T follicular helper cell (primary cell): ENCODE results near the gene KIF6.
"Not testable (repeated sequence)": the region's sequence is repeated elsewhere in the genome, so short reads cannot be mapped to it uniquely, and the experiment has no call there.

Experiments used
- DNase-seq: peaks from one replicate; pipeline ENCODE4 v3.0.0-alpha.2; 2020; ENCODE audit warnings: low read depth

The KIF6 gene

DNA sequence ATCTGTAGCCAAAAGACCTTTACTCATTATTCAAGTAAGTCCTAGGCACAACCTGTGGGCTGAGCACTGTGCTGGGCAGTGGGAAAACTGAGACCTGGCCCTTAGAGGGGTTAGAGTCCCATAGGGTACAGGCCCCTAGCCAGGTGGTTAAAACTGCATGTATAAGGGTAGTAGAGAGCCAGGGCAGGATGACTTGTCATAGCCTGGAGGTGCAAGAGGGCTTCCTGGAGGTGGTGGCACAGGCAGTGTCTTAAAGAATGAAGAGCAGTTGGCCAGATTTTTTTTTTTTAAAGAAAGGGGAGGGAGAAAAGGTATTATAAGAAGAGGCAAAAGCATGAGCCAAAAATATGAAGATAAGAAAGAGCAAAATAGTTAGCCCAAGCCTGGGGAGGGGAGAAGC is 226.2 kb downstream of the KIF6 start:
- no peak for DNase-seq

GRCh38 chr6:39498096-39498495 is 227.1 kb downstream of the KIF6 start:
- DNase-seq: no peak

DNA sequence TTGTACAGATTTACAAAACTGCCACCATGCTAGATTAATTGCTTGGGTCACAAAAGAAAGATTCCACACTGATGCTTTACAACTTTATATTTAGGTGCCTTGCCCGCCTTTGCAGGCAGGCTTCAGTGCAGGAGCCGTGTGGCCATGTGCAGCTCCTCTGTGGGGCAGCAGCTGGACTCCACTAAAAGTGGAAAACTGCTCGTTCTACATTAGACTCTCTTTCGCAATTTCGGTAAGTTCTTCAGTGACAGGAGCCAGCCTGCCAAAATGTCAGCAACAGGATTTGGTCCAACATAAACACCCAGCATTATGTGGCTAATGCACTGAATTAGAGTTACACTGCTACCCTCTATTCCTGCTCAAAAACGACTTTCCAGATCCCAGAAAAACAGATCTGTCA is 228.3 kb downstream of the KIF6 start:
- no peak for DNase-seq

GRCh38 chr6:39496456-39496855 is 228.8 kb downstream of the KIF6 start:
- no peak for DNase-seq

DNA sequence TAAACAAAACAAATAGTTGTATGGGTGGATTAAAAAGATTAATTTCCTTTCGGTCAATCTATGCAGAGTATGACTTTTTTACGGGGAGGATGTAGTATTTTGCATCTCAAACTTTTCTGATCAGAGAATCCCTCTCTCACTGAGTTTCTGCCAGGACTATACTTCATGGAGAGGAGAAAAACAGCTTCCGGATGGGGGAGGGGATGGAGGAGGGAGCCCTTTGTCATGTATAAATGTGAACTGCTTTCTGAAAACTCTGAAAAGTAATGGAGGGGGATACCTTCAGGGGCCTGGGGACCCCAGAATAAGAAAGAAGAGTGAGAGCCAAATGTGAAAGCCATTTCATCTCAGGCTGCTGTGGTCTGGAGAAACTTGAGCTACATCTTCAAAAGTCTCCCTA is 229.6 kb downstream of the KIF6 start:
- DNase-seq: no peak

GRCh38 chr6:39494998-39495397 is 230.2 kb downstream of the KIF6 start:
- DNase-seq: no peak

DNA sequence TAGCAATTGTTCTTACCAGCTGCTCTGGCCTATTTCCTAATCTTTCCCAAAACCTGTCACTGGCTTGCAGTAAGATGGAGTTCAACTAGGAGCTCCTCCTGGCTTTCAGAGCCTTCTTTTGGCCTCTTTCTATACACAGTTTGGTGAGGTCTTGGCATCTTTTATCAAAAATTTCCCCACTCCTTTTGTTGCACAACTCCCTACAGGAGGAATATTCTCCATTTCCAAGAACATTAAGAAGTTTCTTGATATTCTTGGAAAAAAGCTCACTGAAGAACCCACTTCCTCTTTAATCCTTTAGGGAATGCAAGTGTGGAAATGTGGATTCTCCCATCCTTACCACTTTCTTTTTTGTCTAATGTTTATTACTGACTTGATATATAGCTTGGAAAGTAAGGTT is 231.4 kb downstream of the KIF6 start:
- DNase-seq: no peak

- DNase-seq: no peak
These were observed 232.0 kb downstream of the KIF6 start for GRCh38 chr6:39493174-39493573.

GRCh38 chr6:39490108-39490507 is 235.1 kb downstream of the KIF6 start:
- DNase-seq: no peak

- DNase-seq: no peak
These were observed 236.8 kb downstream of the KIF6 start for GRCh38 chr6:39488255-39488879.

DNA sequence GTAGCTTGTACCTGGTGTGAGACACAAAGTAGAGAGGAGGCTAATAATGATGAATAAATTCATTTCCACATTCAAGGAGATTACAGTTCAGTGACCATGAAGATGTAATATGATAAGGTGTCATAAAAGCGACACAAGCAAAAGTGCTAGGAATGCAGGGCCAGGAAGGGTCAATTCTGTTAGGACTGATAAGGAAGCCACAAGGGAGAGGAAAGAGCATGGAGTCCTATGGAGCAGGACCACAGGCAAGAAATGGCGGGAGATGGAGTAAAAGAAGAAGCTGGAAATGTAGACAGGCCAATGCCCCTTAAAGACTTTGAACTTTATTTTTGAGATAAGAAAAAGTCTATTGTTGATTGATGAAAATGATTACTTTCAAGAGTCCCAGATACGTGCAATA is 240.9 kb downstream of the KIF6 start:
- DNase-seq: no peak

- not testable (repeated sequence) for DNase-seq
These were observed 245.4 kb downstream of the KIF6 start for GRCh38 chr6:39479819-39480218.

DNA sequence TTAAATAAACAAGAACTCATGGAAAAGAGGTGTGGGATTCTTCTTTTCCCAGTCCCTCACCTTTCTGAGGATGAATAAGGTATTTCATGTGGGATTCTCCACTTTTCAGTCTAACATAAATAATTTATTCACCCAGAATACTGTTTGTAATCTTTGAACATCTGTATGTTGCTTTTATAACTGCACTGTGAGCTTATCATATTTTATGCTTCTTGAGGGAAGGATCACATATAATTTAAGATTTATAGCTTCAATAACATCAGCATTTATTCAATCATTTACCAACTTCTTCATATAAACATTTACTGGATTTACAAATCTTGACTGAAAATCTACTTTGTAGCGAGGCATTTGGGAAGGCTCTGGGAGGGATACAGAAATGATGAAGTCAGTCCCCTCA is 248.5 kb downstream of the KIF6 start:
- DNase-seq: no peak

- no peak for DNase-seq
These were observed 249.1 kb downstream of the KIF6 start for GRCh38 chr6:39476151-39476550.

GRCh38 chr6:39471954-39472659 is 253.1 kb downstream of the KIF6 start:
- DNase-seq: no peak

DNA sequence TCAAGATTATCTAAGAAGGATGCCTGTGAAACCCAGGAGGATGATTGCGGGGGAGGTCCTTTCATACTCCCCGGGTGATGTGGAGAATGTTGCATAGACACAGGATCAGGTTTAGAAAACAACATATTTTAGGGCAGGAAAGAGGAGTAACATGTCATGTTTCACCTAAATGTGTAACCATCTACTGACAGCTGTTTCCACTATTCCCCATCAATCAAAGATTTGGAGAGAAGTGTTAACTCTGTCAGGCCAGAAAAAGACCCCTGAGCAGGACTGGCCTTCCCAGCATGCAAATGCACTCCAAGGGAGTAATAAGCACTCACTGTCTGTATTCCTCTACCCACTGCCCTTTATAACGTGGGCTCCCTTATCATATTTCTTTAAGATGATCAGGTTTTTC is 254.7 kb downstream of the KIF6 start:
- DNase-seq: no peak

GRCh38 chr6:39468385-39468784 is 256.8 kb downstream of the KIF6 start:
- DNase-seq: no peak

- DNase-seq: no peak
These were observed 258.6 kb downstream of the KIF6 start for GRCh38 chr6:39466631-39467030.

- DNase-seq: no peak
These were observed 259.7 kb downstream of the KIF6 start for GRCh38 chr6:39465539-39465938.

DNA sequence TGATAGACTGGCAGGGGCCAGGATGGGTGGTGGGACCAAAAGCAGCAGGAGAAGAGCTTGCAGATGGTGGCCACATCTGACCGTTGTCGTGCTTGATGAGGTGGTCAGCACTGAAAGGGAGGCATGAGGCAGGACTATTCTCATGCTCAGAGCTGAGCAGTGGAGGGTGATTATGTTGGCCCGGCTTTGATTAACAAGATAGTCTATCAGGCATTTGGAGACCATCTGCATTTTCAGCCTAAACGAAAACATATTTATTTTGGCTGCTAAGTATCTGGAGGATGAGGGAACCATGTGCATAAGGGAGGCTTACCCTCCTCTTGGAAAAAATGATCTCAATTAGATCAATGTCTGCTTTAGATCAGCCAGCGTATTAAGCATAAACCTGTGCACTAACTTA is 261.1 kb downstream of the KIF6 start:
- no peak for DNase-seq

DNA sequence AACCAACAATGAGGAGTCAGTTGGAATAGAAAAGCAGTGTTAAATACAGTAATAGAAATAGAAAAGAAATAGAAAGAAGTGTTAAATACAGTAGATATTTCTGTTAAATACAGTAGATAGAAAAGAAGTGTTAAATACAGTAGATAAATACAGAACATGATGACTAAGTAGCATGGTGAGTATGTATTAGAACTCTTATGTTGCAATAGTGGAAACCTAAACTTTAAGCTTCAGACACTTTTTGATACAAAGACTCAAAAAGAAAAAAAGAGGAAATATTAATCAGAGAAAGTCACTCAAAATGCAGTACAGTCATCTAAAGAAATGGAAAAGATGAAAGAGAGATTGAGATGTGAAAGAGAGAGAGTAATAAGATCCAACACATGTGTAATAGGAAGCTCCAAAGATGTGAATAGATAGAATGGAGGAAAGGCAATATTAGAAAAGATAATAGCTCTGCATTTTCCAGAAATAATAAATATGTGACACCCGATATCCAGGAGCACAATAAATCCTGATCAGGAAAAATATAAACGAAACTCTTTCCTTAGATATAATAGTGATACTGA is 271.2 kb downstream of the KIF6 start:
- DNase-seq: no peak

- DNase-seq: no peak
These were observed 272.0 kb downstream of the KIF6 start for GRCh38 chr6:39453241-39453640.

- DNase-seq: no peak
These were observed 272.7 kb downstream of the KIF6 start for GRCh38 chr6:39452306-39453145.
